ENCODE data around the gene GALNT18. TPM values are rescaled to one million over a fixed set of nuclear protein-coding genes. Genes with fewer than 3 reads are reported as not detected.

The GALNT18 gene
- total and polyA plus RNA-seq, 2 experiments from 2014 or later: 4.3 to 10.8 TPM

- no peak overlapping the region for H3K27ac ChIP-seq (ENCODE audit: low read depth)
- no peak overlapping the region for H3K27ac Mint-ChIP-seq
- H3K36me3 ChIP-seq (ENCODE audit: insufficient read depth): no peaks in the 10 kb centered on the region
- H3F3A ChIP-seq (replicated peaks; ENCODE audit: low read depth): no peaks in the 10 kb centered on the region
- no peak overlapping the region for H2AFZ ChIP-seq
- no peaks in the 10 kb centered on the region; the same call in 2 of the 3 replicates for H3K36me3 Mint-ChIP-seq (ENCODE audit: low read depth)
- H3K79me2 ChIP-seq (replicated peaks; ENCODE audit: insufficient read depth): no peaks in the 10 kb centered on the region
- DNase-seq (ENCODE audit: low spot score) (no peak), ATAC-seq (no peak)
- no peaks in the 10 kb centered on the region for H4K20me1 ChIP-seq (replicated peaks; ENCODE audit: insufficient read depth)
- peaks cover 2% of the 10 kb centered on the region; the same call in 1 of the 3 replicates for H3K4me1 Mint-ChIP-seq
- H3K4me2 ChIP-seq: no peak overlapping the region
- no peak overlapping the region for H3K4me3 Mint-ChIP-seq
- no peak overlapping the region for H3K4me3 ChIP-seq
- H3K4me1 ChIP-seq (ENCODE audit: insufficient read depth): no peaks in the 10 kb centered on the region
- H3K9me3 Mint-ChIP-seq: no peaks in the 10 kb centered on the region; the same call in 2 of the 3 replicates
- no peaks in the 10 kb centered on the region for H3K9me2 ChIP-seq (ENCODE audit: insufficient read depth)
- H3K27me3 ChIP-seq (ENCODE audit: insufficient read depth): no peaks in the 10 kb centered on the region
- peaks cover 6% of the 10 kb centered on the region for H3K27me3 Mint-ChIP-seq (ENCODE audit: insufficient read depth, low read depth, poor library complexity)
- no peak for TF ChIP-seq ETS1 (IDR thresholded peaks at IDR 0.05)
- no peak for TF ChIP-seq CREB1 (CRISPR knock-in tag; IDR thresholded peaks at IDR 0.05; ENCODE audit: low read depth)
- TF ChIP-seq EZH2phosphoT487 (IDR thresholded peaks at IDR 0.05; ENCODE audit: unreplicated experiment): no peak
- TF ChIP-seq NANOG (IDR thresholded peaks at IDR 0.05; ENCODE audit: borderline replicate concordance): no peak
- TF ChIP-seq EZH2 (IDR thresholded peaks at IDR 0.05; ENCODE audit: low read depth, unreplicated experiment): no peak
- TF ChIP-seq ZNF462 (CRISPR knock-in tag; IDR thresholded peaks at IDR 0.05): no peak
- no peak for TF ChIP-seq POLR2AphosphoS5 (IDR thresholded peaks at IDR 0.05; ENCODE audit: low read depth)
Observed at GRCh38 chr11:11446967-11447366, 174.8 kb downstream of the GALNT18 start.
